GM12801 (cell line): ENCODE results near the gene PITPNC1.

Source experiments
- TF ChIP-seq, protein P1 (sequence below): IDR thresholded peaks from one replicate; pipeline ENCODE4 v1.5.1; 2011; ENCODE audit warnings: control low read depth; ENCODE audit not compliant: insufficient read length; ENCODE audit errors: extremely low read depth

PITPNC1 gene

DNA sequence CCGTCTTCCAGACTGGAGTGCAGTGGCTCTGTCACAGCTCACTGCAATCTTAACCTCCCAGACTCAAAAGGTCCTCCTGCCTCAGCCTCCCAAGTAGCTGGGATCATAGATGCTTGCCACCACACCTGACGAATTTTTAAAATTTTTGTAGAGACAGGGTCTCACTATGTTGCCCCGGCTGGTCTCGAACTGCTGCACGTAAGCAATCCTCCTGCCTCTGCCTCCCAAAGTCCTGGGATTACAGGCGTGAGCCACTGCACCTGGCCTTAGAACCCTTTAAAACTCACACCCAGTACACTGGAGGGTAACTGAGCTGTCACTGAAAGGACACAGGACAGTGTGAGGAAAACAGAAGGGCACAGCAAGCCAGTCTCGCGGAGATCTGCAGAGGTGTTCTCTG is 243.0 kb downstream of the PITPNC1 start:
- TF ChIP-seq, protein P1, sequence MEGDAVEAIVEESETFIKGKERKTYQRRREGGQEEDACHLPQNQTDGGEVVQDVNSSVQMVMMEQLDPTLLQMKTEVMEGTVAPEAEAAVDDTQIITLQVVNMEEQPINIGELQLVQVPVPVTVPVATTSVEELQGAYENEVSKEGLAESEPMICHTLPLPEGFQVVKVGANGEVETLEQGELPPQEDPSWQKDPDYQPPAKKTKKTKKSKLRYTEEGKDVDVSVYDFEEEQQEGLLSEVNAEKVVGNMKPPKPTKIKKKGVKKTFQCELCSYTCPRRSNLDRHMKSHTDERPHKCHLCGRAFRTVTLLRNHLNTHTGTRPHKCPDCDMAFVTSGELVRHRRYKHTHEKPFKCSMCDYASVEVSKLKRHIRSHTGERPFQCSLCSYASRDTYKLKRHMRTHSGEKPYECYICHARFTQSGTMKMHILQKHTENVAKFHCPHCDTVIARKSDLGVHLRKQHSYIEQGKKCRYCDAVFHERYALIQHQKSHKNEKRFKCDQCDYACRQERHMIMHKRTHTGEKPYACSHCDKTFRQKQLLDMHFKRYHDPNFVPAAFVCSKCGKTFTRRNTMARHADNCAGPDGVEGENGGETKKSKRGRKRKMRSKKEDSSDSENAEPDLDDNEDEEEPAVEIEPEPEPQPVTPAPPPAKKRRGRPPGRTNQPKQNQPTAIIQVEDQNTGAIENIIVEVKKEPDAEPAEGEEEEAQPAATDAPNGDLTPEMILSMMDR: no peak

DNA sequence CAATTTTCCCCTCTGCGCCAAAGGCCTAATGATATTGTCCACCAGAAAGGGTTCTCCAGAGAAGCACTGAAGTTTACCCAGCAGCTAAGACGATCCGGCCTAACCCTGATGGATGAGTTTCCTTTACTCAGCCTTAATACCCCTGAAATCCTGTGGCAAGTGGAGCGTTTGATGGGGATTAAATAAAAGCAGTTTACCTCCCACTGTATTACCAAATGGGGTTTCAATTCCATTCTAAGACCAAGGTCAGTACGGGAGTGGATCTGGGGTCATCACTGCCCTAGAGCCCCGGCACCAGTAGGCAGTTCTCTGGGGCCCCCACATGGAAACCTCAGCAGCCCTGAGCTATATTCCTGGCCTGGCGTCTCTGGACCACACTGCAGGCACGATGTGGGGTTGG is 243.6 kb downstream of the PITPNC1 start:
- TF ChIP-seq, protein P1: no peak

DNA sequence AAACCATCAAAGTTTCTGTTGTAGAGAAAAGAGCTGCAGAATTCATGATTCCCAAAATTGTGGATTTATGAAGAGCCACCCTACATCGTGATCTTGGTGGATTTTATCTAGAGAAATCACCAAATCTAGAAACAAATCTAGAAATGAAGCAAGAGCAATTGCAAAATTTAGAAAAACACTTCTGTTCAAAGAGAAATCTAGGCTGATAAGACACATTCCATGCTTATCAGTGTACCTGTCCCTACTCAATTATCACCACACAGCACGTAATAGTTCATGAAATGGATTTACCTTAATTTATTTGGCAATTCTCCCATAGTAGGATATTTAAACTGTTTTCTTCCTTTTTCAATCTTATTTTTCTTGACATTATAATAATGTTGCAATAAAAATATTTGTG is 246.7 kb downstream of the PITPNC1 start:
- TF ChIP-seq, protein P1: no peak

DNA sequence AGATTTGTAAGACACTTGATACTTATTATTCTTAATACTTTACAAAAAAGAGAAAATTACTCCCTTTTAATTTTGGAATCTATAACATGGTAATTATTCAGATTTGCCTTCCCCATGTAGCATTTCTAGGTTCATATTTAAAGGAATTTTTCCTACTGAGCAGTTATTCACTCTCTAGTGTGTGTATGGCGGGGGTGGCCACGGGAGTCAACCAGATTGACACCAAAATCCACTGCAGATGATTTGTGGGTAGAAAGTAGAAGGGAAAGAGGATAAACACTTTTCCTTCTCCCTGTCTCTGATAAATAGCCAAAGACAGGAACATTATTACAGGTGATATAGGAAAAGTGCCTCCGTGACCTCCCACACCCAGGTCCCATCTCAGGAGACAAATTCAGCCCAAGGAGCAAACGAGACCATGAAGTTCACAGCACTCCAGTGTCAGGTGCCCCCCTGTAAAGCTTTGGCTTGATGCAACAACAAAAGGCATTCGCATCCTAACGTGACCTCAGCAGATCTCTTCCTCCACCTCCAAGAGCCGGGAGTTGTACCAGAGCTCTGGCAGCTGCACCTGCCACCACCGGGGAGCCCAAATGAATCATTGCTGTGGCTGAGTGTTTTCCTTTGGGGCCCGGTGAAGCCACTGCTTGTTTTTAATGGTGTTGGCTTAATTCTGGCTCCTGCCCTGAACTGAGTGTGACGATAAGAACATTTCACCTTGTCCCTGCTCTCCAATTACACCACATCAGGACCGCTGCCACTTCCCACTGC is 248.0 kb downstream of the PITPNC1 start:
- TF ChIP-seq, protein P1: no peak

DNA sequence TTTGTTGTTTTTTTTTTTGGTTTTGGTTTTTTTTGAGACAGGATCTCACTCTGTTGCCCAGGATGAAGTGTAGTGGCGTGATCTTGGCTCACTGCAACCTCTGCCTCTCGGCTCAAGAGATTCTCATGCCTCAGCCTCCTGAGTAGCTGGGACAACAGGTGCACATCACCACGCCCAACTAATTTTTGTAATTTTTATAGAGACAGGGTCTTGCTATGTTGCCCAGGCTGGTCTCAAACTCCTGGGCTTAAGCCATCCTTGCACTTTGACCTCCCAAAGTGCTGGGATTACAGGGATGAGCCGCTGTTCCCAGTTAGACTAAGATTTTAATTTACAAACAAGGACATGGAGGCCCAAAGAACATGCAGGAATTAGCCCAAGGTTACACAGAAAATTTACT is 248.9 kb downstream of the PITPNC1 start:
- TF ChIP-seq, protein P1: no peak

DNA sequence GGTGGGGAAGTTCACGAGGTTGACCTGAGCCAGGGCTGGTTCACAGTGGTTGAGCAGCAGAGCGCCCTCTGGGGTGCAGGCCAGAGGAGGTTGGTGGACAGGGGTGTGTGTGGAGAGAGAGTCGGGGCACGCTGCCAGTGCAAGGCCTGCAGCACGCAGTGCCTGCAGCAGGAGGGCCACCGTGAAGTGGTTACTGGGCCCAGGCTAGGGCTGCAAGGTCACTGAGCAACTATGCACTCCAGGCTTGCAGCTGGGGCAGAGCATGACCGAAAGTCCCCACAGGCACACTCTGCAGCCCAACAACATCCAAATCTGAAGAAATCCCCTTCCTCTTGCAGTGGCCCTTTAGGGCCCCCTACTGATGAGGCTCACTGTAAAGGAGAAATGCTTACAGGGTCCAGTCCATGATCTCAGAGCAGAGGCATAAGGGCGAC is 251.5 kb downstream of the PITPNC1 start:
- TF ChIP-seq, protein P1: no peak

DNA sequence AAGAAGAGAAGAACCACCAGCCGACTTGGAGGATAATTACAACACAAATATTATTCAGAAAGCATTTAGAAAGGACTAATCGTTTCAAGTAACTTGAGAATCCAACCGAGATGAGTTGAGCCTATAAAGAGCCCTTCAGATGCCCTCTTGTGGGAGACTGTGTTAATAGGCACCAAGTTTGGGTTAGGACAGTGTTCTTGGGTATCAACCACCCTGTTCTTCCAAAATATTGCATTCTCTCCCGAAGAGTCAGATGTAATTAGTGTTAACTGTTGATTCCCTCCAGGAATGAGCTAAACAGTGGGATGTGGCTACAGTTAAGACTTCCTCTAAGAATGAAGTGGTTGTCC is 252.9 kb downstream of the PITPNC1 start:
- TF ChIP-seq, protein P1: no peak

DNA sequence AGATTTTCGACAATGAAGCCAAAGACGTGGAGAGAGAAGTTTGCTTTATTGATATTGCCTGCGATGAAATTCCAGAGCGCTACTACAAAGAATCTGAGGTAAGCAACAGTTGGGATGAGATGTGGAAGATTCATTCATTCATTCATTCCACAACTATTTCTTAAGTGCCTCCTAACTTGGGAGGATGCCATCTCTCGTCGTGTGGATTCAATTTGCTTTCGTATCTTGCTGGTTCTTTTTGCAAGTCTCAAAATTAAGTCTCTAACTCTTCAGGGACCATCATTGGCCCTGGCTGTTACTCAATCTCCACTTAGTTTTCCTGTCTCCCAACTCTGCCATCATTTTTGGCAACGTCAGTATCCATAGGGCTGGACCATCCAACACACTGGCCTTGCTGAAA is 255.1 kb downstream of the PITPNC1 start:
- TF ChIP-seq, protein P1: no peak
